ENCODE measurements around the gene ST7.

GRCh38 chr7:117032810-117033209 is 79.5 kb downstream of the ST7 start:
- no peak for TF ChIP-seq RARB (CRISPR knock-in tag; IDR thresholded peaks at IDR 0.05)
- TF ChIP-seq ZFP3 (CRISPR knock-in tag; IDR thresholded peaks at IDR 0.05): no peak
- TF ChIP-seq PATZ1 (CRISPR knock-in tag; IDR thresholded peaks at IDR 0.05; ENCODE audit: borderline replicate concordance): no peak
- TF ChIP-seq ZC3H10 (CRISPR knock-in tag; IDR thresholded peaks at IDR 0.05): no peak
- TF ChIP-seq ZFP30 (CRISPR knock-in tag; IDR thresholded peaks at IDR 0.05): no peak
- TF ChIP-seq ESRRG (CRISPR knock-in tag; IDR thresholded peaks at IDR 0.05): no peak

All from SK-N-SH treated with all-trans-retinoic acid at 6 μM for 48 hours (cell line).